H9 (cell line): ENCODE measurements around the gene ZP1. TPM values are rescaled to one million over a fixed set of nuclear protein-coding genes. Genes with fewer than 3 reads are reported as not detected.

ENCODE experiments used
- DNase-seq: peaks from one replicate; pipeline ENCODE4 v3.0.0-alpha.2; 2017
- H2AFZ ChIP-seq: one replicate; pipeline ENCODE4 v1.6.1; 2013; ENCODE audit warnings: mild to moderate bottlenecking, low read length, control low read depth, moderate library complexity
- H2AK5ac ChIP-seq: 2 replicates; pipeline ENCODE4 v1.6.1; 2013; ENCODE audit warnings: low read length, control low read depth, mixed read lengths; ENCODE audit not compliant: insufficient read length
- H2BK120ac ChIP-seq: one replicate; pipeline ENCODE4 v1.6.1; 2013; ENCODE audit warnings: low read depth, mild to moderate bottlenecking, low read length, control low read depth, inconsistent platforms; ENCODE audit not compliant: poor library complexity, severe bottlenecking
- H2BK12ac ChIP-seq: 2 replicates; pipeline ENCODE4 v1.6.1; 2013; ENCODE audit warnings: low read length, control low read depth, mixed read lengths, low read depth; ENCODE audit not compliant: insufficient read length
- H2BK15ac ChIP-seq: 2 replicates; pipeline ENCODE4 v1.6.1; 2013; ENCODE audit warnings: low read depth, low read length, control low read depth
- H2BK20ac ChIP-seq: one replicate; pipeline ENCODE4 v1.6.1; 2013; ENCODE audit warnings: low read depth, mild to moderate bottlenecking, low read length, control low read depth, inconsistent platforms; ENCODE audit not compliant: poor library complexity, severe bottlenecking
- H2BK5ac ChIP-seq: 2 replicates; pipeline ENCODE4 v1.6.1; 2013; ENCODE audit warnings: low read length, control low read depth, mixed read lengths; ENCODE audit not compliant: insufficient read length
- H3K14ac ChIP-seq: 2 replicates; pipeline ENCODE4 v1.6.1; 2013; ENCODE audit warnings: low read length, control low read depth; ENCODE audit not compliant: insufficient read depth
- H3K18ac ChIP-seq: 2 replicates; pipeline ENCODE4 v1.6.1; 2013; ENCODE audit warnings: low read depth, mild to moderate bottlenecking, mixed read lengths, low read length, control low read depth; ENCODE audit not compliant: insufficient read length
- H3K23ac ChIP-seq: 2 replicates; pipeline ENCODE4 v1.6.1; 2013; ENCODE audit warnings: low read length, control low read depth, mixed read lengths, low read depth; ENCODE audit not compliant: insufficient read length
- H3K23me2 ChIP-seq: 2 replicates; pipeline ENCODE4 v1.6.1; 2013; ENCODE audit warnings: low read depth, mild to moderate bottlenecking, mixed read lengths, low read length, control low read depth; ENCODE audit not compliant: insufficient read length, poor library complexity, severe bottlenecking
- H3K27ac ChIP-seq: 2 replicates; pipeline ENCODE4 v1.5.1; 2013; ENCODE audit warnings: low read length, control low read depth, mixed read lengths, low read depth; ENCODE audit not compliant: insufficient read length
- H3K27me3 ChIP-seq: 2 replicates; pipeline ENCODE4 v1.6.1; 2013; ENCODE audit warnings: low read length, control low read depth, inconsistent platforms; ENCODE audit not compliant: insufficient read depth
- H3K4ac ChIP-seq: 2 replicates; pipeline ENCODE4 v1.6.1; 2013; ENCODE audit warnings: low read depth, mild to moderate bottlenecking, control low read depth, inconsistent platforms, low read length, moderate library complexity
- H3K4me1 ChIP-seq: 2 replicates; pipeline ENCODE4 v1.6.1; 2013; ENCODE audit warnings: low read length, control low read depth, inconsistent platforms; ENCODE audit not compliant: insufficient read depth
- H3K4me2 ChIP-seq: 2 replicates; pipeline ENCODE4 v1.6.1; 2013; ENCODE audit warnings: low read length, control low read depth, mixed read lengths; ENCODE audit not compliant: insufficient read length, insufficient read depth
- H3K56ac ChIP-seq: 2 replicates; pipeline ENCODE4 v1.6.1; 2013; ENCODE audit warnings: low read depth, mild to moderate bottlenecking, mixed read lengths, low read length, control low read depth; ENCODE audit not compliant: insufficient read length
- H3K79me1 ChIP-seq: 2 replicates; pipeline ENCODE4 v1.6.1; 2013; ENCODE audit warnings: low read depth, mild to moderate bottlenecking, moderate library complexity, low read length, control low read depth, inconsistent platforms; ENCODE audit not compliant: insufficient read depth, poor library complexity, severe bottlenecking
- H3K79me2 ChIP-seq: 2 replicates; pipeline ENCODE4 v1.6.1; 2013; ENCODE audit warnings: low read length, control low read depth, inconsistent platforms; ENCODE audit not compliant: insufficient read depth
- H3K9ac ChIP-seq: 2 replicates; pipeline ENCODE4 v1.6.1; 2013; ENCODE audit warnings: low read length, control low read depth, mixed read lengths; ENCODE audit not compliant: insufficient read length; ENCODE audit errors: extremely low read depth
- H3K9me3 ChIP-seq: one replicate; pipeline ENCODE4 v1.6.1; 2013; ENCODE audit warnings: low read depth, low read length, inconsistent platforms; ENCODE audit not compliant: control insufficient read depth
- H3T11ph ChIP-seq: one replicate; pipeline ENCODE4 v1.6.1; 2013; ENCODE audit warnings: mild to moderate bottlenecking, low read length, control low read depth, inconsistent platforms
- H4K20me1 ChIP-seq: one replicate; pipeline ENCODE4 v1.6.1; 2013; ENCODE audit not compliant: control insufficient read depth, insufficient read length, insufficient read depth
- H4K5ac ChIP-seq: 2 replicates; pipeline ENCODE4 v1.6.1; 2013; ENCODE audit warnings: low read depth, mild to moderate bottlenecking, mixed read lengths, low read length, control low read depth; ENCODE audit not compliant: insufficient read length
- H4K8ac ChIP-seq: replicated peaks from 2 replicates; pipeline ENCODE4 v1.6.1; 2013; ENCODE audit warnings: low read length, control low read depth, mixed read lengths, low read depth; ENCODE audit not compliant: insufficient read length
- H4K91ac ChIP-seq: 2 replicates; pipeline ENCODE4 v1.6.1; 2013; ENCODE audit warnings: low read depth, mild to moderate bottlenecking, moderate library complexity, mixed read lengths, low read length, control low read depth; ENCODE audit not compliant: insufficient read length
- H3K27ac Mint-ChIP-seq, 3 experiments: 2 replicates in 2 of 3; 3 replicates in 1 of 3; pipeline ENCODE4 v1.8.0; 2020 to 2021; ENCODE audit warnings: mixed read lengths in 3 of 3, mild to moderate bottlenecking in 1 of 3, moderate library complexity in 1 of 3
- H3K27me3 Mint-ChIP-seq: 2 replicates; pipeline ENCODE4 v1.8.0; 2021; ENCODE audit warnings: low read depth, mild to moderate bottlenecking, moderate library complexity, mixed read lengths
- H3K36me3 Mint-ChIP-seq, 3 experiments: 2 replicates in 2 of 3; 3 replicates in 1 of 3; pipeline ENCODE4 v1.8.0; 2020 to 2021; ENCODE audit warnings: low read depth in 3 of 3, mixed read lengths in 3 of 3; ENCODE audit not compliant: insufficient read depth in 1 of 3
- H3K4me1 Mint-ChIP-seq, 2 experiments: 2 replicates each; pipeline ENCODE4 v1.8.0; 2020; ENCODE audit warnings: mixed read lengths in 2 of 2
- H3K4me3 Mint-ChIP-seq, 2 experiments: 2 replicates in 1 of 2; 3 replicates in 1 of 2; pipeline ENCODE4 v1.8.0; 2020 to 2021; ENCODE audit warnings: mild to moderate bottlenecking in 2 of 2, mixed read lengths in 2 of 2, moderate library complexity in 1 of 2
- H3K9me3 Mint-ChIP-seq, 2 experiments: 2 replicates in 1 of 2; 3 replicates in 1 of 2; pipeline ENCODE4 v1.8.0; 2020; ENCODE audit warnings: mild to moderate bottlenecking in 2 of 2, mixed read lengths in 2 of 2, moderate library complexity in 1 of 2
- CTCF ChIP-seq: fragments of 200-600 bp; sonication (generic); conservative IDR thresholded peaks from 3 replicates; pipeline ENCODE4 v1.8.0; 2021; ENCODE audit warnings: antibody characterized with exemption, mild to moderate bottlenecking
- WGBS: extraction: QIAGEN DNeasy Blood & Tissue Kit; methylation state at CpG from one replicate; pipeline ENCODE4 v1.1.7; 2013; ENCODE audit warnings: missing lambda C conversion rate, low lambda C conversion rate, mixed read lengths; ENCODE audit not compliant: insufficient read length; ENCODE audit errors: extremely low coverage; 5-methylcytosine and 5-hydroxymethylcytosine counted together
- total RNA-seq: library from RNA; stranded (reverse); gene quantifications from 2 replicates; pipeline ENCODE4 v1.2.1, GENCODE V29; 2021

ZP1 gene
- total RNA-seq, 1 experiment from 2014 or later: not detected

- Histone ChIP-seq H3K9me3 (no peaks in the 10 kb centered on the region), H4K91ac (no peak overlapping the region), H2AK5ac (no peak overlapping the region), H3K18ac (no peak overlapping the region), H2BK12ac (no peak overlapping the region), H3T11ph (no peak overlapping the region), H2BK5ac (no peak overlapping the region), H3K4me2 (no peak overlapping the region), H2BK15ac (no peak overlapping the region), H3K27me3 (no peaks in the 10 kb centered on the region), H3K27ac (no peak overlapping the region), H3K4me1 (no peaks in the 10 kb centered on the region), H3K23ac (no peak overlapping the region), H4K8ac (no peak overlapping the region), H3K14ac (no peak overlapping the region), H3K9ac (no peak overlapping the region), H4K5ac (no peak overlapping the region), H3K23me2 (no peaks in the 10 kb centered on the region), H3K79me2 (no peaks in the 10 kb centered on the region), H2BK20ac (no peak overlapping the region), H3K4ac (no peak overlapping the region), H4K20me1 (no peaks in the 10 kb centered on the region), H2BK120ac (no peak overlapping the region), H3K56ac (no peak overlapping the region), H3K79me1 (no peaks in the 10 kb centered on the region), H2AFZ (no peak overlapping the region)
- H3K4me1 Mint-ChIP-seq: no peaks in the 10 kb centered on the region
- H3K27ac Mint-ChIP-seq: no peak overlapping the region
- peaks cover 22 to 28% of the 10 kb centered on the region in 2 experiments for H3K9me3 Mint-ChIP-seq
- no peak for DNase-seq
- H3K4me3 Mint-ChIP-seq: no peak overlapping the region
- peaks cover 15% of the 10 kb centered on the region for H3K27me3 Mint-ChIP-seq
- TF ChIP-seq CTCF: 0 out of 3 replicates have a peak, but pooled peaks have one; percentile 16
- no CpG with 5 or more reads among the region's 4 CpGs for WGBS
- H3K36me3 Mint-ChIP-seq: peaks cover 0 to 7% (median 5%) of the 10 kb centered on the region in 3 experiments; a peak in 1 of 7 replicates
Observed at GRCh38 chr11:60818057-60818456, 49.3 kb upstream of the ZP1 start.
